Renal cortical epithelial cell (primary cell): Measurements from ENCODE around the gene UCKL1. TPM values are rescaled to one million over a fixed set of nuclear protein-coding genes. Genes with fewer than 3 reads are reported as not detected.

Experiments
- DNase-seq: peaks from one replicate; pipeline ENCODE4 v3.0.0-alpha.2; 2011; ENCODE audit warnings: low read depth
- total RNA-seq: library from RNA; depleted of rRNA; stranded (reverse); fragments of >200 nt; gene quantifications from 2 replicates; pipeline ENCODE4 v1.2.3, GENCODE V29; 2014

The UCKL1 gene
- total RNA-seq, 1 donor from 2014 or later, result 27.8 TPM

DNA sequence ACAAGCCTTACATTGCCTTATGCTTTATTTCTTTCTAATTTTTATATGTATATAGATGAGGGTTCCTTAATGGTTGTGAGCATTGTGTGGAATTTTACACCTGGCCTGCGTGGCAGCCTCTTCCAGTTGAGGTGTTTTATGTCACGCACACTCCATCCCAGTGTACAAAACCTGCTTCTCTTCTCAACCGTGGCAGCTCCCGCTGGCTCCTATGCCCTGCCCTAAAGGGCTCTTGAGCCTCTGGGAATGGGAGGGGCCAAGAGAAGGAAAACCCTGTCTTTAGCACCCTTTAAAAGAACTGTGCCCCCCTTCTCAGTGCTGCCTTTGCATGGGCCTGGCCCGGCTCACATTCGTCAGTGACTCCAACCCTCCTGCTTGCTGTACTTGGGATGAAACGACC is 65.6 kb downstream of the UCKL1 start:
- no peak for DNase-seq

DNA sequence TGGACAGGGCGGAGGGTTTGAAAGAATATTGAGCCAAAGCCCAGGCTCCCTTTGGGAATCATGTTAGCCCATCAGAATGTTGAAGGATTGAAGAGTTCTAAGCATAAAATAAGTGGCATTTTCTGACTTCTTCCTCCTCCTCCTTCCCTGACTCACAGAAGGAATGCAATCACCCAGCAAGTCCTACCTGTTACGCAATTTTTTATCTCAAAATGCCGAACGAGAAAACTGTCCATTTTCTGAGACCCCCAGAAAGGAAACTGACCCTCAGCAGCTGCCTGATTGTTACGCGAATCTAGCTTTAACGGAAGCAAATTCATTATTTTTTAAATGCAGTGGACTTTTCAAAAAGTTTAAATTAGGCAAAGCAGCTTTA is 66.0 kb downstream of the UCKL1 start:
- no peak for DNase-seq

Other genes with a start within 250 kb of the UCKL1 start
- gene ARFRP1, start 248.4 kb downstream of the UCKL1 start, total RNA-seq, result 30.0 and 59.2 TPM in 2 replicates
- gene ZGPAT, start 248.4 kb downstream of the UCKL1 start, total RNA-seq, result 25.7 and 30.6 TPM in 2 replicates
- gene LIME1, start 219.8 kb downstream of the UCKL1 start, total RNA-seq, result 3.5 and 4.3 TPM in 2 replicates
- gene SLC2A4RG, start 216.6 kb downstream of the UCKL1 start, total RNA-seq, result 14.9 and 31.5 TPM in 2 replicates
- 3.5 and 5.4 TPM in 2 replicates for gene ZBTB46, start 125.2 kb downstream of the UCKL1 start, total RNA-seq
- gene ABHD16B, start 94.9 kb downstream of the UCKL1 start, total RNA-seq, result not detected in 2 replicates
- gene TPD52L2, start 91.1 kb downstream of the UCKL1 start, total RNA-seq, result 154 and 158 TPM in 2 replicates
- gene DNAJC5, start 61.3 kb downstream of the UCKL1 start, total RNA-seq, result 82.6 and 91.0 TPM in 2 replicates
- 5.0 and 13.0 TPM in 2 replicates for gene ZNF512B, start 13.5 kb upstream of the UCKL1 start, total RNA-seq
- 1.4 and 5.4 TPM in 2 replicates for gene SAMD10, start 23.2 kb upstream of the UCKL1 start, total RNA-seq
- gene PRPF6, start 24.7 kb upstream of the UCKL1 start, total RNA-seq, result 66.0 and 94.5 TPM in 2 replicates
- gene C20orf204, start 79.8 kb upstream of the UCKL1 start, total RNA-seq, result 0.45 TPM in 1 of 2 replicates, not detected in the other
- 0.05 and 0.17 TPM in 2 replicates for gene SOX18, start 93.2 kb upstream of the UCKL1 start, total RNA-seq
- gene TCEA2, start 106.8 kb upstream of the UCKL1 start, total RNA-seq, result 15.3 and 21.8 TPM in 2 replicates
- gene RGS19, start 123.1 kb upstream of the UCKL1 start, total RNA-seq, result 10.5 and 12.2 TPM in 2 replicates
- gene OPRL1, start 123.7 kb upstream of the UCKL1 start, total RNA-seq, result 0.52 and 1.5 TPM in 2 replicates
- gene LKAAEAR1, start 128.0 kb upstream of the UCKL1 start, total RNA-seq, result not detected in 2 replicates
- gene NPBWR2, start 151.1 kb upstream of the UCKL1 start, total RNA-seq, result not detected in 2 replicates
- gene MYT1, start 208.0 kb upstream of the UCKL1 start, total RNA-seq, result under 0.01 and 0.17 TPM in 2 replicates